GM12875 (cell line): ENCODE data around the gene DVL2.

Source experiments
- H3K4me3 ChIP-seq: one replicate; pipeline ENCODE4 v1.5.1; 2011; ENCODE audit warnings: low read depth, low read length, control low read depth
- TF ChIP-seq, protein P1 (sequence below): IDR thresholded peaks from 2 replicates; pipeline ENCODE4 v1.5.1; 2011; ENCODE audit warnings: low read depth, mild to moderate bottlenecking, control low read depth, inconsistent platforms, low read length, moderate library complexity, borderline replicate concordance; ENCODE audit not compliant: insufficient read depth

Gene DVL2

DNA sequence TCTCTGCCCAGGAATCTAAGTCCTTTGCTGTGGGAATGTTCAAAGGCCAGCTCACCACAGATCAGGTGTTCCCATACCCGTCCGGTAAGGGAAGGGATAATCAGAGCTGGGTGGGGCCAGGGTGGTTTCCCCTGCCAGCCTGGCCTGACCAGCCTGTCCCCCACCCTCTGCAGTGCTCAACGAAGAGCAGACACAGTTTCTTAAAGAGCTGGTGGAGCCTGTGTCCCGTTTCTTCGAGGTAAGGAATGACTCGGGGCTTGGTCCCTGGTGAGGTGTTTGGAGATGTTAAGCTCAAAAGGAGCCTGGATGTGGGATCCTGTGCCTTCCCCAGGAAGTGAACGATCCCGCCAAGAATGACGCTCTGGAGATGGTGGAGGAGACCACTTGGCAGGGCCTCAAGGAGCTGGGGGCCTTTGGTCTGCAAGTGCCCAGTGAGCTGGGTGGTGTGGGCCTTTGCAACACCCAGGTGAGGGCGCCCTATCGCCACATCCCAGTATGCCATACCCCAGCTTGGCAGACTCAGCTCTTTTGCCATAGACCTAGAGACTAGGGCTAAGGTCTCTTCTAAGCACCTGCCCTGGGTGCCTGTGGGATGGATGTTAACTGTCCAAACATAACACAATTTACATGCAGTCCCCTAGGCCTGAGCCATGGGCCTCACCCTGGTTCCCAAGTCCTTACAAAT lies 13.6 kb downstream of the DVL2 start:
- H3K4me3 ChIP-seq, result peak overlapping the region; percentile 90
- TF ChIP-seq, protein P1, sequence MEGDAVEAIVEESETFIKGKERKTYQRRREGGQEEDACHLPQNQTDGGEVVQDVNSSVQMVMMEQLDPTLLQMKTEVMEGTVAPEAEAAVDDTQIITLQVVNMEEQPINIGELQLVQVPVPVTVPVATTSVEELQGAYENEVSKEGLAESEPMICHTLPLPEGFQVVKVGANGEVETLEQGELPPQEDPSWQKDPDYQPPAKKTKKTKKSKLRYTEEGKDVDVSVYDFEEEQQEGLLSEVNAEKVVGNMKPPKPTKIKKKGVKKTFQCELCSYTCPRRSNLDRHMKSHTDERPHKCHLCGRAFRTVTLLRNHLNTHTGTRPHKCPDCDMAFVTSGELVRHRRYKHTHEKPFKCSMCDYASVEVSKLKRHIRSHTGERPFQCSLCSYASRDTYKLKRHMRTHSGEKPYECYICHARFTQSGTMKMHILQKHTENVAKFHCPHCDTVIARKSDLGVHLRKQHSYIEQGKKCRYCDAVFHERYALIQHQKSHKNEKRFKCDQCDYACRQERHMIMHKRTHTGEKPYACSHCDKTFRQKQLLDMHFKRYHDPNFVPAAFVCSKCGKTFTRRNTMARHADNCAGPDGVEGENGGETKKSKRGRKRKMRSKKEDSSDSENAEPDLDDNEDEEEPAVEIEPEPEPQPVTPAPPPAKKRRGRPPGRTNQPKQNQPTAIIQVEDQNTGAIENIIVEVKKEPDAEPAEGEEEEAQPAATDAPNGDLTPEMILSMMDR, result peak; percentile 60

DNA sequence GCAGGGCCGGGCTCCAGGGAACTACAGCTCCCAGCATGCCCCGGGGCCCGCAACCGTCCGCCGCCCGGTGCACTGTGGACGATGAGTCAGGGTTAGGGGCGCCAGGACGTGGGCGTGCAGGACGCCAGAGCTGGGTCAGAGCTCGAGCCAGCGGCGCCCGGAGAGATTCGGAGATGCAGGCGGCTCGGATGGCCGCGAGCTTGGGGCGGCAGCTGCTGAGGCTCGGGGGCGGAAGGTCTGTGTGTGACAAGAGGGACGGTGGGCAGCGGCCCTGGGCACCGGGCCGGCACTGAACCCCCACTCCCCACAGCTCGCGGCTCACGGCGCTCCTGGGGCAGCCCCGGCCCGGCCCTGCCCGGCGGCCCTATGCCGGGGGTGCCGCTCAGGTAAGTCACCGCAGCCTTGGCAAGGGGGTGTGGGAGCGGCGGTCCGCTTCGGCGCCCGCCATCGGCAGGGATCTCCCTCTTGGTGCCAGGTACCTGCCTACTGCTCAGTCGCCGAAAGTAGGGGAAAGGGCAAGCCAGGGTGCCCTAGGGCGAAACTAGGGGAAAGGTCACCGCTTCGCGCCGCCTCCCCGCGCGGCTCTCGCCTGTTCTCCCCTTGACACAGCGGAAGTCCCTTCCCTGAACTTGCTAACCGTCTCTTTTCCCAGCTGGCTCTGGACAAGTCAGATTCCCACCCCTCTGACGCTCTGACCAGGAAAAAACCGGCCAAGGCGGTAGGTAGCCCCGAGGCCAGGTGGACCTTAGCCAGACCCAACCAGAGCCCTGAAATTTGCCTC lies 14.3 kb downstream of the DVL2 start, which contains the start of the genes ACADVL and DLG4:
ACADVL (plus strand) TSS at position 127 of the 781 bp plus-strand sequence; CDS start at position 174, 47 bp downstream.
DLG4 (minus strand) TSS at position 25 of the 781 bp plus-strand sequence.
- TF ChIP-seq, protein P1, result no peak
- peak within 1 kb of the TSS; percentile 90 for H3K4me3 ChIP-seq

- TF ChIP-seq, protein P1, result no peak
- H3K4me3 ChIP-seq, result peak overlapping the region; percentile 90
Measured at GRCh38 chr17:7219229-7219811, 15.0 kb downstream of the DVL2 start.

GRCh38 chr17:7218758-7219157 lies 15.6 kb downstream of the DVL2 start:
- no peak overlapping the region for H3K4me3 ChIP-seq
- TF ChIP-seq, protein P1, result no peak

DNA sequence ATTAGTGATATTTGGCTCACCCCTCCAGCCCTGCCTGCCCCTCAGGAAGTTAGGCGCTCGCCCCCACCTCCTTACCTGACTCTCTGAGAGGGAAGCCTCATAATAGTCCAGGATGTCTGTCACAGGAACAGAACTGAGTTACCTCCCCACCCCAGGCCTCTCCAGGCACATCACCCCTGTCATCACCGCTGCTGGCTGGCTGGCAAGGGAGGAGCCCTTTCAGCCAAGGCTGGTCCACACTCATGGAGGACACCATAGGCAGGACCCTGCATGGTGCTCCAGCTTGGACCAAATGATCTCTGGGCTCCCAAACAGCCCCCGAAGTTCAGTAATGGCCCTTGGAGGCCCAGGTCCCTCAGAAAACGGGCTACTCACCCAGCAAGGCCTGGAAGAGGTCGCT lies 16.2 kb downstream of the DVL2 start:
- TF ChIP-seq, protein P1, result no peak
- H3K4me3 ChIP-seq, result no peak overlapping the region

DNA sequence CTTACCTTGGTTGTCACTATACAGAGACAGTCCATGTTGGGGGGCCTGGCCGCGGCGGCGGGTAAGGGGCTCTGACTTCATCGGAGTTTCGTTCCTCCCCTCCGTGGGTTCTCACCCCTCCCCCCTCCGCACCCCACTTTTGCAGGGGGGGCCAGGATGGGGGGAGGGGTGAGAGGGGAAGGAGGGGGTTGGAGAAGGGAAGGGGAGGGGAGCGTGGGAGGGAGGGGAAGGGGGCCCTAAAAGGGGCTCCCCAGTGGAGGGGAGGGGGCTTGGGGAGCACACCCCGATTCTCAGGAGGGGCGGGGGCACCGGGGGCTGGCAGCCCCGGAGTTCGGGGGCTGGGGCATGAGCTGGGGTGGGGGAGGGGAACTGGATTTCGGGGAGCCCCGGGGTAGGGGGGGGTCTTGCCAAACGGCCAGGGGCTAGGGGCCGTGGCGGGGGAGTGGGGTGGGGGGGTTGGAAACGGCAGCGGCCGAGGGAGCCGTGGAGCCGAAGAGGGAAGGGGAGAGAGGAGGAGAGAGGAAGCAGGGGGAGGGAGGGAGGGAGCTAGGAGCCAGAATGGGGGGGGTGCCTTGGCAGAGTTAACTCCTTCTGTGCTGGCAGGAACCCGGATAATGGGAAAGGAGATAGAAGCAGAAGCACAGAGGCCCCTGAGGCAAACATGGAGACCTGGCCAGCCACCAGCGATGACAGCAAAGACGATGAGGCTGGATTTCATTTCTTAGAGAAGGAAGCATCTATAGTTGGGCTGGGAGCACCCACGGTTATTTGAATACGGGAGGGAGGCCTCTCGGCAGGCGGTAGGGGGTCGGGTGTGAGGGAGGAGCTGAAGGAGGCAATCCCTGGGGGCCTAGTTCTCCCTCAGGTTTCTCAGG lies 17.0 kb downstream of the DVL2 start:
- TF ChIP-seq, protein P1, result no peak
- no peak overlapping the region for H3K4me3 ChIP-seq
